ENCODE data around the gene DOCK4. TPM values are rescaled to one million over a fixed set of nuclear protein-coding genes. Genes with fewer than 3 reads are reported as not detected.

Gene DOCK4
- total RNA-seq, 1 experiment from 2014 or later, result 3.4 TPM

- Mint-ChIP-seq H3K4me1 (ENCODE audit: low read depth, unreplicated experiment) (no peaks in the 10 kb centered on the region), H3K27ac (ENCODE audit: unreplicated experiment) (no peak overlapping the region)
Measured at GRCh38 chr7:112079122-112079521, 127.1 kb downstream of the DOCK4 start.

DNA sequence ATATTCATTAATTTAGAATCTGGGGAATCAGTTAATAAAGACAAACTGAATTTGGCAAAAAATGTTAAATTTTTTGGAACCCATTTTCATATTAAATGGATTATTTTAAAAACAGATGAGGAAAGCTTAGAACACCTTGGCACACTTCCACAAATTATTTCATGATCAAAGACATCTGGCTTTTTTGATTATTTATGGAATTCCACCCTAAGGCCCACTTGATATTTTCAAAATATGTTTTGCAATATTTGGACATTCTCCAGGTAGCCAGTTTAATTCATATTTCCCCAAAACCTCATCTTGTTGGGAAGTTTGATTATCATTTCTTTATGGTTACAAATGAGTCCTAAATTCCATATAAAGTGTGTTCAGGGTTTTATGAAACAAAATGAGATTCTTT lies 129.9 kb downstream of the DOCK4 start:
- Mint-ChIP-seq H3K9me3 (ENCODE audit: low read depth, unreplicated experiment) (peaks cover 3% of the 10 kb centered on the region), H3K27ac (ENCODE audit: unreplicated experiment) (no peak overlapping the region), H3K4me1 (ENCODE audit: low read depth, unreplicated experiment) (no peaks in the 10 kb centered on the region), H3K36me3 (ENCODE audit: insufficient read depth, unreplicated experiment) (no peaks in the 10 kb centered on the region), H3K27me3 (ENCODE audit: unreplicated experiment) (no peaks in the 10 kb centered on the region), H3K4me3 (ENCODE audit: low read depth, unreplicated experiment) (no peak overlapping the region)
- intact Hi-C loops (cut with micrococcal nuclease; ENCODE audit: unreplicated experiment), result no loop called here
- DNase-seq, result no peak
- no peak for TF ChIP-seq CTCF (IDR thresholded peaks at IDR 0.05; ENCODE audit: unreplicated experiment)
- CTCF ChIA-PET, result no interaction called here
- no TSS peak for BruUV-seq (replicated peaks)

More at GRCh38 chr7:112079122-112079521, 127.1 kb downstream of the DOCK4 start:
- Mint-ChIP-seq H3K27me3 (ENCODE audit: unreplicated experiment) (no peaks in the 10 kb centered on the region), H3K9me3 (ENCODE audit: low read depth, unreplicated experiment) (peaks cover 3% of the 10 kb centered on the region), H3K36me3 (ENCODE audit: insufficient read depth, unreplicated experiment) (no peaks in the 10 kb centered on the region), H3K4me3 (ENCODE audit: low read depth, unreplicated experiment) (no peak overlapping the region)
- no peak for DNase-seq
- intact Hi-C loops (cut with micrococcal nuclease; ENCODE audit: unreplicated experiment), result no loop called here
- no peak for TF ChIP-seq CTCF (IDR thresholded peaks at IDR 0.05; ENCODE audit: unreplicated experiment)
- BruUV-seq (replicated peaks), result no TSS peak
- CTCF ChIA-PET, result no interaction called here

GRCh38 chr7:112074464-112074863 lies 131.7 kb downstream of the DOCK4 start:
- no peaks in the 10 kb centered on the region for H3K27me3 Mint-ChIP-seq (ENCODE audit: unreplicated experiment)
- no TSS peak for BruUV-seq (replicated peaks)
- no peak for TF ChIP-seq CTCF (IDR thresholded peaks at IDR 0.05; ENCODE audit: unreplicated experiment)
- H3K4me1 Mint-ChIP-seq (ENCODE audit: low read depth, unreplicated experiment), result peaks cover 8% of the 10 kb centered on the region
- no peaks in the 10 kb centered on the region for H3K36me3 Mint-ChIP-seq (ENCODE audit: insufficient read depth, unreplicated experiment)
- peaks cover 5% of the 10 kb centered on the region for H3K9me3 Mint-ChIP-seq (ENCODE audit: low read depth, unreplicated experiment)
- intact Hi-C loops (cut with micrococcal nuclease; ENCODE audit: unreplicated experiment), result no loop called here
- CTCF ChIA-PET, result no interaction called here
- H3K4me3 Mint-ChIP-seq (ENCODE audit: low read depth, unreplicated experiment), result no peak overlapping the region
- no peak overlapping the region for H3K27ac Mint-ChIP-seq (ENCODE audit: unreplicated experiment)
- no peak for DNase-seq

GRCh38 chr7:112073530-112073929 lies 132.7 kb downstream of the DOCK4 start:
- CTCF ChIA-PET, result no interaction called here
- no peaks in the 10 kb centered on the region for H3K36me3 Mint-ChIP-seq (ENCODE audit: insufficient read depth, unreplicated experiment)
- no TSS peak for BruUV-seq (replicated peaks)
- peaks cover 10% of the 10 kb centered on the region for H3K4me1 Mint-ChIP-seq (ENCODE audit: low read depth, unreplicated experiment)
- intact Hi-C loops (cut with micrococcal nuclease; ENCODE audit: unreplicated experiment), result no loop called here
- peaks cover 5% of the 10 kb centered on the region for H3K9me3 Mint-ChIP-seq (ENCODE audit: low read depth, unreplicated experiment)
- no peak for DNase-seq
- H3K27ac Mint-ChIP-seq (ENCODE audit: unreplicated experiment), result no peak overlapping the region
- TF ChIP-seq CTCF (IDR thresholded peaks at IDR 0.05; ENCODE audit: unreplicated experiment), result no peak
- no peaks in the 10 kb centered on the region for H3K27me3 Mint-ChIP-seq (ENCODE audit: unreplicated experiment)
- H3K4me3 Mint-ChIP-seq (ENCODE audit: low read depth, unreplicated experiment), result no peak overlapping the region

Measured in Calu3 (cell line).